Natural killer cell treated with Interleukin-12 subunit alpha and Interleukin-12 subunit beta and Interleukin-15 and Interleukin-18, amount 100 ng/mL, for 72 hours (primary cell): ENCODE measurements around the gene SCUBE3. TPM values are rescaled to one million over a fixed set of nuclear protein-coding genes. Genes with fewer than 3 reads are reported as not detected.

ENCODE experiments used
- ATAC-seq, 2 donors: fragments of 150-1000 bp; cut with Tn5 transposase in 1 of 2; sonication (Bioruptor Pico), chemical (Tn5 transposase) in 1 of 2; 2 replicates each; pipeline ENCODE4 v1.10.0; 2021
- DNase-seq: peaks from one replicate; pipeline ENCODE4 v3.0.0; 2022; ENCODE audit warnings: low spot score
- H3K27ac Mint-ChIP-seq, 2 donors: 1 replicate in 1 of 2; 2 replicates in 1 of 2; pipeline ENCODE4 v1.8.0; 2022; ENCODE audit warnings: mixed read lengths in 2 of 2, mild to moderate bottlenecking in 1 of 2, moderate library complexity in 1 of 2
- H3K27me3 Mint-ChIP-seq, 2 donors: 1 replicate in 1 of 2; 2 replicates in 1 of 2; pipeline ENCODE4 v1.8.0; 2022; ENCODE audit warnings: mixed read lengths in 2 of 2
- H3K36me3 Mint-ChIP-seq: one replicate; pipeline ENCODE4 v1.8.0; 2022; ENCODE audit warnings: mixed read lengths
- H3K4me1 Mint-ChIP-seq, 2 donors: 1 replicate in 1 of 2; 2 replicates in 1 of 2; pipeline ENCODE4 v1.8.0; 2022; ENCODE audit warnings: low read depth in 2 of 2, mixed read lengths in 2 of 2, mild to moderate bottlenecking in 1 of 2
- H3K4me3 Mint-ChIP-seq: one replicate; pipeline ENCODE4 v1.8.0; 2022; ENCODE audit warnings: mixed read lengths
- H3K9me3 Mint-ChIP-seq: 2 replicates; pipeline ENCODE4 v1.8.0; 2022; ENCODE audit warnings: mixed read lengths
- total RNA-seq, 2 donors: library from RNA; stranded (reverse); gene quantifications; one replicate each; pipeline ENCODE4 v1.2.3, GENCODE V29; 2022

Gene SCUBE3
- total RNA-seq, 2 donors from 2014 or later, result 0.14 TPM; not detected in 1

DNA sequence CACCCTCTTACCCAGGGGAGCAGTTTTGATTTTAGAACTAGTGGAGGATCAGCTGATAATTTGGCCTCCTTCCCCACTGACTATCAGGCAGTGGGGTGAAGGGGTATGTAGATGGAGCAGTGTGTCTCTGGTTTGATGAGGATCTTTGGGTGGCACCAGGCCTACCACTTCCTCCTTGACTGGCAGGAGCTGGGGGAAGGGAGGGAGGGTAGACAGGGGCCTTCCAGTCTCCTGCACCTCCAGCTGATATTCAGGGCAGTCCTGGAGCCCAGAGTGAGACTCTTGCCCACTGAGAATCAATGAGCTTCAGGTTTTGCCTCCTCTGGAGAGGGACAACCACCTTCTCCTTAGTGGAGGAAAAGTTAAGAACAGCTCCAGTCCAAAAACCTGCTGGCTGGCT is 87.1 kb downstream of the SCUBE3 start:
- ATAC-seq, result no peak
- Mint-ChIP-seq H3K4me3 (peak overlapping the region; percentile 93), H3K4me1 (peaks cover 53% of the 10 kb centered on the region in 2 donors), H3K9me3 (no peaks in the 10 kb centered on the region), H3K27me3 (no peaks in the 10 kb centered on the region), H3K27ac (peak overlapping the region; percentile 89 to 91), H3K36me3 (peaks cover 19% of the 10 kb centered on the region)
- no peak for DNase-seq

Other genes with a start within 250 kb of the SCUBE3 start
- not detected for gene TCP11, start 72.6 kb upstream of the SCUBE3 start, total RNA-seq
- 10 to 100 TPM; 24.0 to 52.2 TPM for gene ZNF76, start 45.8 kb downstream of the SCUBE3 start, total RNA-seq
- gene DEF6, start 83.9 kb downstream of the SCUBE3 start, total RNA-seq, result 100 to 1,000 TPM in 1 of 2 donors, 10 to 100 TPM in 1; 82.3 to 105 TPM
- gene PPARD, start 128.6 kb downstream of the SCUBE3 start, total RNA-seq, result 10 to 100 TPM; 19.6 to 19.9 TPM
- gene FANCE, start 238.4 kb downstream of the SCUBE3 start, total RNA-seq, result 10 to 100 TPM; 10.4 to 27.3 TPM